Measurements from ENCODE around the gene ZBTB14.

ZBTB14 gene

GRCh38 chr18:5239447-5239846 is 56.1 kb downstream of the ZBTB14 start:
- no peak for TF ChIP-seq CTCF (conservative IDR thresholded peaks at IDR 0.05; ENCODE audit: low read depth, low read length)
- no peak for DNase-seq (ENCODE audit: low read depth)
- peak overlapping the region; percentile 84 for H3K4me3 ChIP-seq (ENCODE audit: low read length)

Data from retinal pigment epithelial cell (primary cell).